Activated naive CD8-positive, alpha-beta T cell (primary cell): ENCODE measurements around the gene SPIN3.
"Not testable (repeated sequence)": the region's sequence is repeated elsewhere in the genome, so short reads cannot be mapped to it uniquely, and the experiment has no call there.

Experiments used
- H3K27ac Mint-ChIP-seq: one replicate; pipeline ENCODE4 v1.8.0; 2021; ENCODE audit warnings: mixed read lengths
- H3K27me3 Mint-ChIP-seq: one replicate; pipeline ENCODE4 v1.8.0; 2021; ENCODE audit warnings: mixed read lengths
- H3K36me3 Mint-ChIP-seq: one replicate; pipeline ENCODE4 v1.8.0; 2021; ENCODE audit warnings: mixed read lengths
- H3K4me1 Mint-ChIP-seq: one replicate; pipeline ENCODE4 v1.8.0; 2021; ENCODE audit warnings: low read depth, mixed read lengths
- H3K4me3 Mint-ChIP-seq: one replicate; pipeline ENCODE4 v1.8.0; 2021; ENCODE audit warnings: mild to moderate bottlenecking, mixed read lengths
- H3K9me3 Mint-ChIP-seq: one replicate; pipeline ENCODE4 v1.8.0; 2021; ENCODE audit warnings: low read depth, mixed read lengths

SPIN3 gene

GRCh38 chrX:56995271-56995994 lies at the start of gene SPIN3:
SPIN3 (minus strand) TSS chrX:56995541; CDS start chrX:56994947, 594 bp downstream.
- H3K36me3 Mint-ChIP-seq, result peaks cover 10% of the 10 kb centered on the region
- peak within 1 kb of the TSS; percentile 93 for H3K27ac Mint-ChIP-seq
- H3K27me3 Mint-ChIP-seq, result no peaks in the 10 kb centered on the region
- peaks cover 31% of the 10 kb centered on the region for H3K4me1 Mint-ChIP-seq
- H3K9me3 Mint-ChIP-seq, result no peaks in the 10 kb centered on the region
- peak within 1 kb of the TSS; percentile 87 for H3K4me3 Mint-ChIP-seq

GRCh38 chrX:57044245-57044644 lies 48.9 kb upstream of the SPIN3 start:
- Mint-ChIP-seq H3K27ac (no peak overlapping the region), H3K4me3 (no peak overlapping the region), H3K4me1 (no peaks in the 10 kb centered on the region), H3K9me3 (no peaks in the 10 kb centered on the region), H3K36me3 (no peaks in the 10 kb centered on the region), H3K27me3 (peaks cover 3% of the 10 kb centered on the region)

GRCh38 chrX:57037265-57037664 lies 41.9 kb upstream of the SPIN3 start:
- H3K9me3 Mint-ChIP-seq, H3K4me1 Mint-ChIP-seq, H3K27me3 Mint-ChIP-seq, H3K36me3 Mint-ChIP-seq, H3K27ac Mint-ChIP-seq, H3K4me3 Mint-ChIP-seq: not testable (repeated sequence)

- Mint-ChIP-seq H3K9me3 (no peaks in the 10 kb centered on the region), H3K27me3 (no peaks in the 10 kb centered on the region), H3K27ac (peak overlapping the region; percentile 85), H3K4me1 (peaks cover 31% of the 10 kb centered on the region), H3K4me3 (peak overlapping the region; percentile 87), H3K36me3 (peaks cover 10% of the 10 kb centered on the region)
Observed at GRCh38 chrX:56994375-56995270, 718 bp downstream of the SPIN3 start.

GRCh38 chrX:56987741-56988140 lies 7.6 kb downstream of the SPIN3 start:
- Mint-ChIP-seq H3K9me3 (no peaks in the 10 kb centered on the region), H3K4me1 (peaks cover 23% of the 10 kb centered on the region), H3K27me3 (no peaks in the 10 kb centered on the region), H3K4me3 (no peak overlapping the region), H3K36me3 (peaks cover 9% of the 10 kb centered on the region), H3K27ac (no peak overlapping the region)

- peak overlapping the region; percentile 34 for H3K27ac Mint-ChIP-seq
Observed at GRCh38 chrX:56986138-56986537, 9.2 kb downstream of the SPIN3 start.

GRCh38 chrX:56978172-56978571 lies 17.2 kb downstream of the SPIN3 start:
- Mint-ChIP-seq H3K27me3 (no peaks in the 10 kb centered on the region), H3K9me3 (no peaks in the 10 kb centered on the region), H3K27ac (no peak overlapping the region), H3K4me3 (no peak overlapping the region), H3K36me3 (peaks cover 2% of the 10 kb centered on the region), H3K4me1 (no peaks in the 10 kb centered on the region)

More at GRCh38 chrX:56986138-56986537, 9.2 kb downstream of the SPIN3 start:
- peaks cover 5% of the 10 kb centered on the region for H3K36me3 Mint-ChIP-seq
- H3K4me1 Mint-ChIP-seq, result peaks cover 23% of the 10 kb centered on the region
- no peak overlapping the region for H3K4me3 Mint-ChIP-seq
- H3K9me3 Mint-ChIP-seq, result no peaks in the 10 kb centered on the region
- H3K27me3 Mint-ChIP-seq, result no peaks in the 10 kb centered on the region

GRCh38 chrX:56975611-56976010 lies 19.7 kb downstream of the SPIN3 start:
- Mint-ChIP-seq H3K36me3 (no peaks in the 10 kb centered on the region), H3K4me1 (no peaks in the 10 kb centered on the region), H3K4me3 (no peak overlapping the region), H3K9me3 (no peaks in the 10 kb centered on the region), H3K27ac (no peak overlapping the region), H3K27me3 (no peaks in the 10 kb centered on the region)

GRCh38 chrX:56974408-56974807 lies 20.9 kb downstream of the SPIN3 start:
- no peaks in the 10 kb centered on the region for H3K27me3 Mint-ChIP-seq
- no peak overlapping the region for H3K4me3 Mint-ChIP-seq
- no peak overlapping the region for H3K27ac Mint-ChIP-seq
- H3K36me3 Mint-ChIP-seq, result no peaks in the 10 kb centered on the region
- H3K9me3 Mint-ChIP-seq, result no peaks in the 10 kb centered on the region
- H3K4me1 Mint-ChIP-seq, result no peaks in the 10 kb centered on the region

GRCh38 chrX:56969559-56969958 lies 25.8 kb downstream of the SPIN3 start:
- H3K4me1 Mint-ChIP-seq, result no peaks in the 10 kb centered on the region
- no peak overlapping the region for H3K27ac Mint-ChIP-seq
- H3K9me3 Mint-ChIP-seq, result no peaks in the 10 kb centered on the region
- H3K27me3 Mint-ChIP-seq, result no peaks in the 10 kb centered on the region
- peaks cover 7% of the 10 kb centered on the region for H3K36me3 Mint-ChIP-seq
- H3K4me3 Mint-ChIP-seq, result no peak overlapping the region

GRCh38 chrX:56968980-56969379 lies 26.4 kb downstream of the SPIN3 start:
- no peak overlapping the region for H3K4me3 Mint-ChIP-seq
- H3K36me3 Mint-ChIP-seq, result peaks cover 7% of the 10 kb centered on the region
- no peak overlapping the region for H3K27ac Mint-ChIP-seq
- H3K4me1 Mint-ChIP-seq, result peaks cover 5% of the 10 kb centered on the region
- H3K27me3 Mint-ChIP-seq, result no peaks in the 10 kb centered on the region
- no peaks in the 10 kb centered on the region for H3K9me3 Mint-ChIP-seq

- Mint-ChIP-seq H3K9me3 (no peaks in the 10 kb centered on the region), H3K4me3 (no peak overlapping the region), H3K36me3 (peaks cover 7% of the 10 kb centered on the region), H3K4me1 (peaks cover 11% of the 10 kb centered on the region), H3K27ac (no peak overlapping the region), H3K27me3 (no peaks in the 10 kb centered on the region)
Observed at GRCh38 chrX:56963377-56963776, 32.0 kb downstream of the SPIN3 start.

GRCh38 chrX:56947699-56948098 lies 47.6 kb downstream of the SPIN3 start:
- Mint-ChIP-seq H3K4me3 (no peak overlapping the region), H3K27ac (no peak overlapping the region), H3K4me1 (no peaks in the 10 kb centered on the region), H3K36me3 (peaks cover 3% of the 10 kb centered on the region), H3K9me3 (no peaks in the 10 kb centered on the region), H3K27me3 (no peaks in the 10 kb centered on the region)

GRCh38 chrX:56946201-56946600 lies 49.1 kb downstream of the SPIN3 start:
- not testable (repeated sequence) for H3K27ac Mint-ChIP-seq, H3K9me3 Mint-ChIP-seq, H3K4me3 Mint-ChIP-seq, H3K4me1 Mint-ChIP-seq, H3K27me3 Mint-ChIP-seq, H3K36me3 Mint-ChIP-seq

GRCh38 chrX:56945226-56945625 lies 50.1 kb downstream of the SPIN3 start:
- not testable (repeated sequence) for H3K27me3 Mint-ChIP-seq, H3K9me3 Mint-ChIP-seq, H3K27ac Mint-ChIP-seq, H3K4me1 Mint-ChIP-seq, H3K4me3 Mint-ChIP-seq, H3K36me3 Mint-ChIP-seq
